Cerebellar cortex (tissue), 1 donor: ENCODE data around the gene LAMTOR1.
"Not testable (repeated sequence)": the region's sequence is repeated elsewhere in the genome, so short reads cannot be mapped to it uniquely, and the experiment has no call there.

Experiments used
- DNase-seq: peaks from one replicate; pipeline ENCODE4 v3.0.0-alpha.2; 2015; ENCODE audit warnings: low spot score

Gene LAMTOR1

GRCh38 chr11:72102946-72103753 is at the start of gene LAMTOR1:
Gene LAMTOR1, minus strand, starts transcription at chr11:72103297. Its CDS starts 73 bp downstream, at chr11:72103224.
- DNase-seq = peak; percentile 99

DNA sequence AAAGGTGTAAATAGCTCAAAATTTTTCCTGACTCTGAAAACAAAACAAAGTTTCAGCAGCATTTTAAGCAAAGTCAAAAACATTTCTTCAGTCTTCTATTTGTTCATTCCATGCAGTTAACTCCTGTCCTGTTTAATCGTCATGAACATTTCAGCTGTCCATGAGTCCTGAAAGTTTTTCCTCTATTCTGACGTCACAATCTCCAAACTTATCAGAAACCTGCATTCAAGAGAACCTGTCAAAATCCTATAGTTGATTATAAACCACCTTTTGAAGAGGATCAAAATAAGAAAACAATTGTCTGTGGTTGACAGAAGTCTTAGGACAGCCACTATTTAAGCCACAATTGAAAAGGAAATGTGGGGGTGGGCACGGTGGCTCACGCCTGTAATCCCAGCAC is 47.8 kb upstream of the LAMTOR1 start:
- DNase-seq = no peak

GRCh38 chr11:72146625-72147024 is 43.5 kb upstream of the LAMTOR1 start:
- no peak for DNase-seq

DNA sequence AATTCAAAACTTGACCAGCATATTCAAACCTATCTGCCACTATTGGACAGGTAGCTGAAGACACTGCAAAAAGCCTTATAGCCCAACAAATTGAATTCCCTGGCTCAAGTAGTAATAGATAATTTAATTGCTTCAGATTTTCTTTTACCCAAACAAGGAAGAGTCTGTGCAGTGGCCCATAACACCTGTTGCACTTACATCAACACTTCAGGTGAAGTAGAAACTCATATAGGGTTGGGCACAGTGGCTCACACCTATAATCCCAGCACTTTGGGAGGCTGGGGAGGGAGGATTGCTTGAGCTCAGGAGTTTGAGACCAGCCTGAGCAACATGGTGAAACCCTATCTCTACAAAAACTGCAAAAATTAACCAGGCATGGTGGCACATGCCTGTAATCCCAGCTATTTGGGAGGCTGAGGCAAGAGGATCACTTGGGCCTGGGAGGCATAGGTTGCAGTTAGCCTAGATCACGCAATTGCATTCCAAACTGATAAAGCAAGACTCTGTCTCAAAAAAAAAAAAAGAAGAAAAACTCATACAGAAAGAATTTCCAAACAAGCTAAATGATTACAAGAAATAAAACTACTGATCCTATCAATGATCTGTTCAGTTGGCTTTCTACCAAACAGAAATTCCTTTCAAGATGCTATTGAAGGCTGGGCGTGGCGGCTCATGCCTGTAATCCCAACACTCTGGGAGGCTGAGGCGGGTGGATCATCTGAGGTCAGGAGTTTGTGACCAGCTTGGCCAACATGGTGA is 41.9 kb upstream of the LAMTOR1 start:
- no peak for DNase-seq

DNA sequence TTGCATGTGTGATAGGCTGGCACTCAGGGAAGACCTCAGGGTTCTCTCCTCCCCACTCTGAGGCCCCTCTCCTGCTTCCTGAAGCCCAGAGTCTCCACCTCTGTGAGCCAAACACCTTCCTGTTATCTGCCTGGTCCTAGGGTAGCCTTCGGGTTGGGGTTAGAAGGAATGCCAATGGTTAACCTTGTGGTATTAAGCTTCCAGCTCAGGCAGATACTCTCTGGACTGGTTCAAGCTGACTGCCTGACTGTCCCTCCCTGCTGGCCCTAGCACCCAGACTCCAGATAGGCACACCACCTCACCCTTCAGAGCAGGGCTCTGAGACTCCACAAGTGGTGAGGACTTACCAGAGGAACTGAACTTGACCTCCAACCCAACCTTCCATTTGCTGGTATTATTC is 39.4 kb upstream of the LAMTOR1 start:
- not testable (repeated sequence) for DNase-seq

GRCh38 chr11:72142086-72142485 is 39.0 kb upstream of the LAMTOR1 start:
- DNase-seq = not testable (repeated sequence)

DNA sequence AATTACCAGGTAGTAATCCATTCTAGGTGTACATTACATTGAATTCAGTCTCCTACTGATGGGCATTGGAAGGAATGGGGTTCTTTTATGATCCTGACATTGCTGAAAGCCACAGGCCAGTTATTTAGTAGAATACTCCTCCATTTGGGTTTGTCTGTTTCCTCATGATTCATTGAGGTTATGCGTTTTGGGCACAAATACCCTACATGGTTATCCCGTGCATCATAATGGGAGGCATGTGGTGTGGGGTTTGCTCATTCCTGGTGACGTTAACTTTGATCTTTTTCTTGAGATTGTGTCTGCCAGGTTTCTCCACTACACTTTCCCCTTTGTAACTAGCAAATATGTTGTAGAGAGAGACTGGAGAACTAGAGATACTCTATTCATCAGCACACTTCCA is 38.0 kb upstream of the LAMTOR1 start:
- no peak for DNase-seq

DNA sequence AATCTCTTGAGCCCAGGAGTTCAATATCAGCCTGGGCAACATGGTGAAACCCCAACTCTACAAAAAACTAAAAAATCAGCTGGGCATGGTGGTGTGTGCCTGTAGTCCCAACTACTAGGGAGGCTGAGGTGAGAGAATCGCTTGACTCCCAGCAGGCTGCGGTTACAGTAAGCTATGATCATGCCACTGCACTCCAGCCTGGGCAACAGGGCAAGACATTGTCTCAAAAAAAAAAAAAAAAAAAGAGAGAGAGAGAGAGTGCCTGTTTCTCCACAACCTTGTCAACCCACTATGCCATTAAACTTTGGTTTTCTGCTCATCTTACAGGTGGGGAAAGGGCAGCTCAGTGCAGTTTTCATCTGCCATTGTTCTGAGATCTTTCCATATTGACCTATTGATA is 37.6 kb upstream of the LAMTOR1 start:
- no peak for DNase-seq

DNA sequence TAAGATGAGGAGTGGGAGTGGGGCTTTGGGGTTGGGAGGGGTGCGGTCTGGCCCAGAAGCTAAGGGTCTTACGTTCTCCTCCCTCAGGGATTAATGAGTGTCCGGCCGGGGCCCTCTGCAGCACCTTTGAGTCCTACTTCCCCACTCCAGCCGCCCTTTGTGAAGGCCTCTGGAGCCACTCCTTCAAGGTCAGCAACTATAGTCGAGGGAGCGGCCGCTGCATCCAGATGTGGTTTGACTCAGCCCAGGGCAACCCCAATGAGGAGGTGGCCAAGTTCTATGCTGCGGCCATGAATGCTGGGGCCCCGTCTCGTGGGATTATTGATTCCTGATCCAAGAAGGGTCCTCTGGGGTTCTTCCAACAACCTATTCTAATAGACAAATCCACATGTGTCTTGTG is 36.4 kb upstream of the LAMTOR1 start:
- DNase-seq = no peak

DNA sequence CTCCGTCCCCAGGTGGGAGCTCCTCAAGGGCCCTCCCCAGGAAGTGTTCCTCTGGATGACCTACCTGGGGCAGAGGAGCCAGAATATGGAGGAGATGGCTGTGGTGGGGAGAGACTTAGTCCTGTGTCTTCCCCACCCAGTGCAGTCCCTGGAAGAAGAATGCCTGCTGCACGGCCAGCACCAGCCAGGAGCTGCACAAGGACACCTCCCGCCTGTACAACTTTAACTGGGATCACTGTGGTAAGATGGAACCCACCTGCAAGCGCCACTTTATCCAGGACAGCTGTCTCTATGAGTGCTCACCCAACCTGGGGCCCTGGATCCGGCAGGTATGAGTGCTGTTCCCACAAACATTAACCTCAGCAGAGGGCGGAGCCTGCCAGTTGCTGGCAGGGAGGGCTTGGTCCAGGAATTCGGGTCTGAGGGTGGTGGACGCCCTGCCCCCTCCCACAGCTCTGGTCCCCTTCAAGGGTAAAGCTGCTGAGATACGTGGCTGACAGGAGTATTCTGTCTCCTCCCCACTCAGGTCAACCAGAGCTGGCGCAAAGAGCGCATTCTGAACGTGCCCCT is 35.8 kb upstream of the LAMTOR1 start:
- DNase-seq = no peak

- DNase-seq = no peak
These were observed 33.7 kb upstream of the LAMTOR1 start for GRCh38 chr11:72136684-72137262.

DNA sequence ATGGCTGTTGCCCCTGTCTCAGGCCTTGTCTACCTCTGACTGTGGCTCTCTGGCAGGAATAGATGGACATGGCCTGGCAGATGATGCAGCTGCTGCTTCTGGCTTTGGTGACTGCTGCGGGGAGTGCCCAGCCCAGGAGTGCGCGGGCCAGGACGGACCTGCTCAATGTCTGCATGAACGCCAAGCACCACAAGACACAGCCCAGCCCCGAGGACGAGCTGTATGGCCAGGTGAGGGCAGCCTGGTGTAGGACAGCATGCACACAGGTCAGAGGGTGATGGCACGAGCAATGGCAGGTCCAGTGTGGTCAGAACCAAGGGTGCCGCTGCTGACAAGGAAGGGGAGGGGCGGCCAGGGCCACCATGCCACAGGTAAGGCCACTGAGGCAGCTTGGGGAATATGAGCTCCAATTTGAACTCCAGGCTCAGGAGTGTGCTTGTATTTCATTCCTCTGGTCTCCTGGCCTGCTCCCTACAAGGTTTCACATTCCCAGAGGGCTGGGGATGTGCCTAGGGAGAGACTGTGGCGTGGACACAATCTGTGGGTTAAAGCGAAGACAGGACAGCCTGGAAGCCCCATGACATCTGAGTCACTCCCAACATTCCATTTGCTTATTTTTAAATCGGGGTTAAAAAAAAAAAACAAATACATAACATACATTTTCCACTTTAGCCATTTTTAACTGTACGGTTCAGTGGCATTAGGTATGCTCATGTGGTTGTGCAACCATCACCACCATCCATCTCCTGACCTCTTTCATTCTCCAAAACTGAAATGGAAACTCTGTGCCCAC is 33.0 kb upstream of the LAMTOR1 start:
- DNase-seq = no peak

- DNase-seq = not testable (repeated sequence)
These were observed 32.4 kb upstream of the LAMTOR1 start, which contains the start of gene FOLR3 for GRCh38 chr11:72135473-72135872. Gene FOLR3, plus strand, starts transcription at chr11:72135725. Its CDS starts 228 bp downstream, at chr11:72135953.

DNA sequence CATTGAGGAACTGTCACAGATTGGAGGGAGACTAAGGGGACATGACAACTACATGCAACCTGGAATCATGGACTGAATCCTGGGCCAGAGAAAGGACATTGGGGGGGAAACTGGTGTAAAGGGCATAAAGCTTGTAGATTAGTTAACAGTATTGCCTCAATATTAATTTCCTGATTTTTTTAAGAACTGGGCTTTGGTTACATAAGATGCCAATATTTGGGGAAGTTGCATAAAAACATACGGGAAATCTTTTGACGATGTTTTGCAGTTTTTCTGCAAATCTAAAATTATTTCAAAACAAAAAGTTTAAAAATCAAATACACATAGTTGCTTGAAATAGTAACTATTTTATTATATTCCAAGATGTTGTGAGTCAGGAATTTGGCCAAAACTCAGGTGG is 29.5 kb upstream of the LAMTOR1 start:
- DNase-seq = no peak

DNA sequence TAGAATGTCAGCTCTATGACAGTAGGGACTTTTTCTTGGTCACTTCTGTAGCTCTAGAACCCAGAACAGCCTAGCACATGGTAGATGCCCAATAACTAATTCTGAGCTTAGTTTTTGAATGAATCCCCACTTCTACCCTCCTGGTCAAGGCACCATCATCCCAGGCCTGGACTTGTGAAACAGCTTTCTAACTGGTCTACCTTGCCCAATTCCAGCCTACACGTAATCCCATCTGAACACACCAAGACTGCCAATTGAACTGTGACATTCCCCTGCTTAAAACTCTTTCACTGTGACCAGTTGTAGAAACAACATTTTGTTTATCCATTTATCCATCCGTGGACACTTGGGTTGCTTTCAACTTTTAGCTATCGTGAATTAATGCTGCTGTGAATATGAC is 26.3 kb upstream of the LAMTOR1 start:
- DNase-seq = no peak

DNA sequence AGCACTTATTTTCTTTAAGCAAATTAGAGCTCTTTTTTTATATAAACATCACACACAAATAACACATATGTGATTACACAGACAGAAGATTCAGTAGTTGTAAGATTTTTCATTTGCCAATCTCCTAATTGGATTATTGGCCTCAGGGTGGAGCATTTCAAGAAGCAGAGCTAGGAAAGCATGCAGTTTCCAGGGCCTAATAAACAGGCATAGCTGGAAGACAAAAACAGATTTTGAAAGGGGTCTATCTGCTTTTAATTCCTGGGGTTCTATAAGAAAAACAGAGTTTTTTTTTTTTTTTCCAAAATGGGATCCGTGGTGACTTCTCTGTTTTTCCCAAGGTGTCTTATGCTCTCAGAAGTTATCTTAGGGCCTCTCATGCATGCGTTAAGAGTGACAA is 24.8 kb upstream of the LAMTOR1 start:
- no peak for DNase-seq

- no peak for DNase-seq
These were observed 22.9 kb upstream of the LAMTOR1 start for GRCh38 chr11:72125956-72126355.

DNA sequence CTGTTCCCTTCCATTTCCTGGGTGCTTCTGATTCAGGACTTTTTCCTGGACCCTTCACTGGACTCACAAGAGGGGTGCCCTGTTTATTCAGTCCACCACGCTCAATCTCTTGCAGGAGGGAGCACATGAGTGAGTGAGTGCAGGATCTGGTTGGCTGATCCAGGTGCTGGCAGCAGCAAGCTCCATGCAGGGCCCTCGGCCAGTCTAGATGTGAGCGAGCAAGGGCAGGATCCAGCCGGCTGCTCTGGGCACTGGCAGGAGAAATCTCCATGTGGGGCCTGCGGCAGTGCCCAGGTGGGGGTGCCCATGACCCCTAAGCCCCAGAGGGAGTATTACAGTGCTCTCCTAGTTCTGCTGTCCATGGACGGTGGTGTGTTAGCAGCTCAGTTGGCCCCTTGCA is 20.9 kb upstream of the LAMTOR1 start:
- no peak for DNase-seq

DNA sequence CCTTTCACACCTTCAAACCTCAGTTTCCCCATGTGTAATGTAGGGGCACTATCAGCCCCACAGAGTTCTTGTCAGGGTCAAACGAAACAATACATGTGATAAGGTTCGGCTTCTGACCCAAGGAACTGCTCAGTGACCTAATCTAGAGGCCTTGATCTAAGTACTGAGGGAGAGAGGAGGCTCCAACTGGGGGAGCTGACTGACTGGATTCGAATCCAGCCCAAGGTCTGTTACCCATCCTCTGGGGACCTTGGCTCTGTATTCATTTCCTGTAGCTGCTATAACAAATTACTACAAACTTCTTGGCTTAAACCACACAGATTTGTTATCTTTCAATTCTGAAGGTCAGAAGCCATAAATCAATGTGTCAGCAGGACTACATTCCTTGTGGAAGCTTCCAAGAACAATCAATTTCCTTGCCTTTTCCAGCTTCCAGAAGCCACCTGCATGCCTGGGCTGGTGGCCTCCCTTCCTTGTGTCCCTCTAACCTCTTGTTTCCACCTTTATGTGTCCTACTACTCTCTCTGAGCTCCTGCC is 20.1 kb upstream of the LAMTOR1 start:
- DNase-seq = no peak

DNA sequence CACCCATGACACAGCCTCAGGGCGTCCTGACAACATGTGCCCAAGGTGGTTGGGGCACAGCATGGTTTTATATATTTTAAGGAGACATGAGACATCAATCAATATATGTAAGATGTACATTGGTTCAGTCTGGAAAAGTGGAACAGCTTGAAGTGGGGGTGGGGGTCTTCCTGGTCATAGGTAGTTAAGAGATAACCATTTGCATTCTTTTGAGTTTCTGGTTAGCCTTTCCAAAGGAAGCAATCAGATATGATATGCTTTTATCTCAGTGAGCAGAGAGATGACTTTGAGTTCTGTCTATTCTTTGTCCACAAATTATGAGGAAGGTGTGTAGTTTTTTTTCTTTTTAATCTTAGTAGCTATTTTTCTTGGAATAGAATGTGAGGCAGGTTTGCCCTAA is 19.5 kb upstream of the LAMTOR1 start:
- no peak for DNase-seq

- no peak for DNase-seq
These were observed 17.8 kb upstream of the LAMTOR1 start for GRCh38 chr11:72120930-72121329.
